IMR-90 (cell line): ENCODE data around the gene CREBBP. TPM values are rescaled to one million over a fixed set of nuclear protein-coding genes. Genes with fewer than 3 reads are reported as not detected.

Source experiments
- ATAC-seq: fragments of 200-7000 bp; cut with Tn5 transposase; 2 replicates; pipeline ENCODE4 v1.9.1; 2020; ENCODE audit warnings: low read depth, mild to moderate bottlenecking, moderate library complexity
- BruUV-seq: library from RNA; stranded (reverse); fragments of 400-500 nt; replicated peaks from 2 replicates; lab custom pipeline; 2021; lab: Mats Ljungman, UMichigan
- CTCF ChIA-PET: fragments of 300-600 bp; formaldehyde crosslinking; extraction: SDS; loops from one replicate; lab custom pipeline; 2021; ENCODE audit warnings: antibody characterized with exemption; lab: Yijun Ruan, JAX
- POLR2A ChIA-PET: fragments of 300-600 bp; sonication (Branson Sonifier 250); formaldehyde crosslinking; loops from one replicate; lab custom pipeline; 2022; ENCODE audit warnings: antibody characterized with exemption; ENCODE audit not compliant: unreplicated experiment; lab: Charles Lee
- DNase-seq: peaks from one replicate; pipeline ENCODE4 v3.0.0; 2013
- H2AFZ ChIP-seq: replicated peaks from 2 replicates; pipeline ENCODE3; 2013; ENCODE audit warnings: low read length, mild to moderate bottlenecking; ENCODE audit not compliant: poor library complexity
- H2AK5ac ChIP-seq: 2 replicates; pipeline ENCODE4 v1.6.1; 2013; ENCODE audit warnings: low read depth, low read length, inconsistent platforms
- H2AK9ac ChIP-seq: replicated peaks from 2 replicates; pipeline ENCODE3; 2013; ENCODE audit warnings: mild to moderate bottlenecking, low read depth, low read length, moderate library complexity; ENCODE audit not compliant: poor library complexity
- H2BK120ac ChIP-seq: 2 replicates; pipeline ENCODE4 v1.6.1; 2013; ENCODE audit warnings: low read depth, low read length, inconsistent platforms
- H2BK15ac ChIP-seq: 3 replicates; pipeline ENCODE4 v1.6.1; 2013; ENCODE audit warnings: low read depth, low read length, inconsistent platforms
- H2BK20ac ChIP-seq: 2 replicates; pipeline ENCODE4 v1.6.1; 2013; ENCODE audit warnings: low read depth, mild to moderate bottlenecking, inconsistent platforms, low read length, moderate library complexity
- H2BK5ac ChIP-seq: 2 replicates; pipeline ENCODE4 v1.6.1; 2013; ENCODE audit warnings: mild to moderate bottlenecking, low read depth, low read length, inconsistent platforms; ENCODE audit not compliant: poor library complexity, severe bottlenecking
- H3K14ac ChIP-seq: replicated peaks from 2 replicates; pipeline ENCODE4 v1.6.1; 2013; ENCODE audit warnings: low read depth, low read length, inconsistent platforms
- H3K18ac ChIP-seq: 2 replicates; pipeline ENCODE4 v1.6.1; 2013; ENCODE audit warnings: low read depth, low read length, control low read depth
- H3K23ac ChIP-seq: 2 replicates; pipeline ENCODE4 v1.6.1; 2013; ENCODE audit warnings: low read depth, low read length, inconsistent platforms
- H3K27ac ChIP-seq: 2 replicates; pipeline ENCODE4 v1.5.1; 2013; ENCODE audit warnings: mild to moderate bottlenecking, control low read depth, low read length; ENCODE audit not compliant: insufficient read depth
- H3K27me3 ChIP-seq: 2 replicates; pipeline ENCODE4 v1.6.1; 2013; ENCODE audit warnings: low read length; ENCODE audit not compliant: control insufficient read depth, insufficient read depth
- H3K36me3 ChIP-seq: 2 replicates; pipeline ENCODE4 v1.6.1; 2013; ENCODE audit warnings: low read length, mixed read lengths; ENCODE audit not compliant: control insufficient read depth, insufficient read depth
- H3K4ac ChIP-seq: 2 replicates; pipeline ENCODE4 v1.6.1; 2013; ENCODE audit warnings: low read depth, low read length, inconsistent platforms
- H3K4me1 ChIP-seq: 2 replicates; pipeline ENCODE4 v1.6.1; 2013; ENCODE audit warnings: low read length, mixed read lengths; ENCODE audit not compliant: control insufficient read depth, insufficient read depth
- H3K4me2 ChIP-seq: 2 replicates; pipeline ENCODE4 v1.6.1; 2013; ENCODE audit warnings: low read depth, mild to moderate bottlenecking, control low read depth, low read length, moderate library complexity
- H3K4me3 ChIP-seq: 2 replicates; pipeline ENCODE4 v1.5.1; 2013; ENCODE audit warnings: low read depth, mild to moderate bottlenecking, control low read depth, low read length, moderate library complexity; ENCODE audit not compliant: insufficient read depth
- H3K56ac ChIP-seq: 2 replicates; pipeline ENCODE4 v1.6.1; 2013; ENCODE audit warnings: low read length, inconsistent platforms; ENCODE audit not compliant: insufficient read depth; ENCODE audit errors: extremely low read depth
- H3K79me1 ChIP-seq, 2 experiments: 2 replicates each; pipeline ENCODE4 v1.6.1; 2013; ENCODE audit warnings: low read length in 2 of 2, inconsistent platforms in 1 of 2, low read depth in 1 of 2
- H3K9ac ChIP-seq: 2 replicates; pipeline ENCODE4 v1.6.1; 2013; ENCODE audit warnings: low read depth, low read length, control low read depth
- H3K9me1 ChIP-seq: 2 replicates; pipeline ENCODE4 v1.6.1; 2013; ENCODE audit warnings: low read length, inconsistent platforms; ENCODE audit not compliant: insufficient read depth
- H3K9me3 ChIP-seq: 2 replicates; pipeline ENCODE4 v1.6.1; 2013; ENCODE audit warnings: low read length; ENCODE audit not compliant: control insufficient read depth, insufficient read depth
- H4K20me1 ChIP-seq: 2 replicates; pipeline ENCODE4 v1.6.1; 2013; ENCODE audit warnings: low read length, inconsistent platforms; ENCODE audit not compliant: insufficient read depth
- H4K5ac ChIP-seq: 2 replicates; pipeline ENCODE4 v1.6.1; 2013; ENCODE audit warnings: mild to moderate bottlenecking, low read depth, low read length, control low read depth
- H4K8ac ChIP-seq, 2 experiments: 2 replicates each; pipeline ENCODE4 v1.6.1; 2013; ENCODE audit warnings: low read depth in 2 of 2, low read length in 2 of 2, control low read depth in 1 of 2, inconsistent platforms in 1 of 2
- H4K91ac ChIP-seq: 2 replicates; pipeline ENCODE4 v1.6.1; 2013; ENCODE audit warnings: low read depth, low read length, inconsistent platforms; ENCODE audit not compliant: insufficient read depth
- BHLHE40 ChIP-seq: fragments of 150-350 bp; IDR thresholded peaks from 2 replicates; pipeline ENCODE4 v1.6.1; 2016; ENCODE audit warnings: mild to moderate bottlenecking, low read depth, low read length
- CEBPB ChIP-seq: IDR thresholded peaks from 2 replicates; pipeline ENCODE4 v1.6.1; 2012; ENCODE audit warnings: low read depth, low read length, improper control_type of control experiment
- CHD1 ChIP-seq: IDR thresholded peaks from 2 replicates; pipeline ENCODE4 v1.6.1; 2012; ENCODE audit warnings: low read depth, low read length, improper control_type of control experiment
- FOS ChIP-seq: fragments of 150-350 bp; IDR thresholded peaks from 2 replicates; pipeline ENCODE4 v1.6.1; 2016; ENCODE audit warnings: low read depth, low read length
- MAFK ChIP-seq: IDR thresholded peaks from 2 replicates; pipeline ENCODE4 v1.6.1; 2012; ENCODE audit warnings: low read depth, low read length, improper control_type of control experiment
- MAZ ChIP-seq: IDR thresholded peaks from 2 replicates; pipeline ENCODE4 v1.6.1; 2012; ENCODE audit warnings: low read depth, mild to moderate bottlenecking, low read length, improper control_type of control experiment, moderate library complexity, borderline replicate concordance
- MXI1 ChIP-seq: IDR thresholded peaks from 2 replicates; pipeline ENCODE4 v1.6.1; 2012; ENCODE audit warnings: low read depth, mild to moderate bottlenecking, low read length, moderate library complexity, borderline replicate concordance
- NFE2L2 ChIP-seq: fragments of 150-350 bp; IDR thresholded peaks from 2 replicates; pipeline ENCODE4 v1.6.1; 2016; ENCODE audit warnings: low read depth, mild to moderate bottlenecking, low read length
- POLR2A ChIP-seq: IDR thresholded peaks from 2 replicates; pipeline ENCODE4 v1.6.1; 2012; ENCODE audit warnings: mild to moderate bottlenecking, low read depth, low read length
- RAD21 ChIP-seq: IDR thresholded peaks from 2 replicates; pipeline ENCODE4 v1.6.1; 2012; ENCODE audit warnings: low read length, improper control_type of control experiment
- RCOR1 ChIP-seq: IDR thresholded peaks from 2 replicates; pipeline ENCODE4 v1.6.1; 2012; ENCODE audit warnings: mild to moderate bottlenecking, low read length, improper control_type of control experiment; ENCODE audit not compliant: insufficient replicate concordance
- SMC3 ChIP-seq: fragments of 150-350 bp; IDR thresholded peaks from 2 replicates; pipeline ENCODE4 v1.6.1; 2016; ENCODE audit warnings: low read depth, mild to moderate bottlenecking, antibody characterized with exemption, low read length, moderate library complexity
- WGBS, 2 experiments: methylation state at CpG; one replicate each; pipeline versions ENCODE4 v1.1.5 to v1.1.7; 2013; ENCODE audit warnings: missing lambda C conversion rate in 2 of 2; ENCODE audit not compliant: insufficient read length in 1 of 2; ENCODE audit errors: extremely low coverage in 2 of 2; 5-methylcytosine and 5-hydroxymethylcytosine counted together
- dilution Hi-C: fragments of 300-500 bp; cut with HindIII; formaldehyde crosslinking; loops from one replicate; pipeline ENCODE4 v1.14.3; 2018; ENCODE audit warnings: low sequenced_read_pairs; ENCODE audit not compliant: unreplicated experiment
- in situ Hi-C: fragments of 300-500 bp; cut with MboI; formaldehyde crosslinking; loops from 3 replicates; pipeline ENCODE4 v1.14.3; 2019; ENCODE audit warnings: low sequenced_read_pairs, inconsistent platforms, mixed read lengths
- intact Hi-C: fragments of 100-400 bp; cut with micrococcal nuclease; formaldehyde crosslinking; loops from 2 replicates; pipeline ENCODE4 v1.10.0; 2022
- polyA plus RNA-seq, 3 experiments: library from polyadenylated mRNA; depleted of rRNA; stranded (reverse); fragments of >200 nt; gene quantifications; 2 replicates each; pipeline ENCODE4 v1.2.3, GENCODE V29; 2012; ENCODE audit warnings: low replicate concordance in 1 of 3
- total RNA-seq: library from RNA; depleted of rRNA; stranded (reverse); fragments of >200 nt; gene quantifications from 2 replicates; pipeline ENCODE4 v1.2.3, GENCODE V29; 2012
- TF ChIP-seq, protein P1 (sequence below): conservative IDR thresholded peaks from 2 replicates; pipeline ENCODE4 v1.5.1; 2012; ENCODE audit warnings: mild to moderate bottlenecking, low read depth, low read length, improper control_type of control experiment
- TF ChIP-seq, protein P2 (sequence below): fragments of 150-350 bp; IDR thresholded peaks from 2 replicates; pipeline ENCODE4 v1.6.1; 2016; ENCODE audit warnings: low read depth, mild to moderate bottlenecking, low read length, moderate library complexity, borderline replicate concordance
- TF ChIP-seq, protein P3 (sequence below): fragments of 150-350 bp; IDR thresholded peaks from 2 replicates; pipeline ENCODE4 v1.6.1; 2017; ENCODE audit warnings: mild to moderate bottlenecking, antibody characterized with exemption, low read length, low read depth

Gene CREBBP
- total and polyA plus RNA-seq, 2 of the 4 experiments (the other 2 are of a cell fraction) = 7.3 to 12.5 TPM

DNA sequence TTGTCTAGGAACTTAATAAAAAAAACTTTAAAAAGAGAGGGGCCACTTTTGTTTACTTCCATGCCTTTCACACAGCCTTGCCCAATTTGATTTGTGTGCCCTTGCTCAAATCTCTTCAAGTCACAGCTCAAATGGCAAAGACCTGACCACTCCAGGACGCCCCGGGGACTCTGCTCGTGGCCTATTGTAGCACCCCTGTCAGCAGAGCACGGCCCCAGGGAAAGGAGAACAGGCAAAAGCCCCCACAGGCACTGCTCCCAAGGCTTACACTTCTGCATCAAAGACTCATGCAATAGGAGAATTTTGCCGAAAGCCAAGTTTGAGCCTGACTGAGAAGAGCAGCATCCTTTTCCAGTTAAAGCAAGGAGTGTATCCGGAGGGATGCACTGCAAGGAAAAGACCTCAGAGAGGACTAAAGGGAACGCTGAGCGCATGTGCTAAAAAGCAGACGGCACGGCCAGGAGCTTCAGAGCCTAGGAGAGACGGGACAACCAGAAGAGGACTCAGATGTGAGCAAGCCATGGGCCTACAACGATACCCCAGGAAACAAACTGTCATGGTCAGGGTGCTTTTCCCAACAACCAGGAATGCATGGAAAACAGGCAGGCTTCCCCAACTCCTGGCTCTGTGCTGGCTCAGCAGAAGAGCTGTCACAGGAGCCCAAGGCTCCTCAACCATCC, 8.2 kb downstream of the CREBBP start:
- dilution Hi-C loops (no loop called here), intact Hi-C loops (loop anchor here (5.0 kb wide), 1 partner anchor 45 kb away; no protein-coding TSS in a partner anchor), in situ Hi-C loops (no loop called here)
- POLR2A ChIA-PET = no interaction called here
- Histone ChIP-seq H3K27me3 (no peaks in the 10 kb centered on the region), H3K4me1 (peaks cover 40% of the 10 kb centered on the region), H4K8ac (no peak overlapping the region), H3K18ac (no peak overlapping the region), H3K9me1 (peaks cover 65% of the 10 kb centered on the region), H3K56ac (no peak overlapping the region), H2BK15ac (no peak overlapping the region), H3K9me3 (no peaks in the 10 kb centered on the region), H3K9ac (no peak overlapping the region), H3K23ac (peak overlapping the region; percentile 25; the same call in 1 of the 2 replicates), H2AFZ (no peak overlapping the region), H3K36me3 (no peaks in the 10 kb centered on the region), H2BK120ac (no peak overlapping the region), H2BK20ac (no peak overlapping the region), H3K4me3 (no peak overlapping the region), H4K5ac (no peak overlapping the region), H4K91ac (no peak overlapping the region), H3K27ac (no peak overlapping the region), H3K14ac (peak overlapping the region; percentile 34; the same call in 1 of the 2 replicates), H4K20me1 (peaks cover 100% of the 10 kb centered on the region), H3K79me1 (peaks cover 10 to 91% of the 10 kb centered on the region in 2 experiments; a peak in 2 of 4 replicates), H3K4me2 (peak overlapping the region; percentile 38; the same call in 1 of the 2 replicates), H2AK5ac (peak overlapping the region; percentile 0; the same call in 1 of the 2 replicates), H3K4ac (peak overlapping the region; percentile 31), H2AK9ac (peak overlapping the region; percentile 78), H2BK5ac (no peak overlapping the region)
- no peak; the same call in 1 of the 2 replicates for ATAC-seq
- 55% methylated on average over 8 of the region's 12 CpGs; no CpG with 5 or more reads in 1 of the 2 experiments for WGBS, 2 experiments
- CTCF ChIA-PET = interaction anchor here (0.6 to 1.4 kb wide), 3 partner anchors 9 to 76 kb away, joined by 3 to 7 read pairs (median 3); no protein-coding TSS in a partner anchor
- BruUV-seq = no TSS peak
- no peak for DNase-seq
- TF ChIP-seq, protein P1, sequence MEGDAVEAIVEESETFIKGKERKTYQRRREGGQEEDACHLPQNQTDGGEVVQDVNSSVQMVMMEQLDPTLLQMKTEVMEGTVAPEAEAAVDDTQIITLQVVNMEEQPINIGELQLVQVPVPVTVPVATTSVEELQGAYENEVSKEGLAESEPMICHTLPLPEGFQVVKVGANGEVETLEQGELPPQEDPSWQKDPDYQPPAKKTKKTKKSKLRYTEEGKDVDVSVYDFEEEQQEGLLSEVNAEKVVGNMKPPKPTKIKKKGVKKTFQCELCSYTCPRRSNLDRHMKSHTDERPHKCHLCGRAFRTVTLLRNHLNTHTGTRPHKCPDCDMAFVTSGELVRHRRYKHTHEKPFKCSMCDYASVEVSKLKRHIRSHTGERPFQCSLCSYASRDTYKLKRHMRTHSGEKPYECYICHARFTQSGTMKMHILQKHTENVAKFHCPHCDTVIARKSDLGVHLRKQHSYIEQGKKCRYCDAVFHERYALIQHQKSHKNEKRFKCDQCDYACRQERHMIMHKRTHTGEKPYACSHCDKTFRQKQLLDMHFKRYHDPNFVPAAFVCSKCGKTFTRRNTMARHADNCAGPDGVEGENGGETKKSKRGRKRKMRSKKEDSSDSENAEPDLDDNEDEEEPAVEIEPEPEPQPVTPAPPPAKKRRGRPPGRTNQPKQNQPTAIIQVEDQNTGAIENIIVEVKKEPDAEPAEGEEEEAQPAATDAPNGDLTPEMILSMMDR = no peak
- TF ChIP-seq FOS (no peak), RAD21 (no peak), CHD1 (no peak), MAFK (no peak), CEBPB (no peak), NFE2L2 (no peak), MXI1 (no peak), POLR2A (no peak), MAZ (no peak), SMC3 (no peak), BHLHE40 (no peak), RCOR1 (no peak)
- TF ChIP-seq, protein P2, sequence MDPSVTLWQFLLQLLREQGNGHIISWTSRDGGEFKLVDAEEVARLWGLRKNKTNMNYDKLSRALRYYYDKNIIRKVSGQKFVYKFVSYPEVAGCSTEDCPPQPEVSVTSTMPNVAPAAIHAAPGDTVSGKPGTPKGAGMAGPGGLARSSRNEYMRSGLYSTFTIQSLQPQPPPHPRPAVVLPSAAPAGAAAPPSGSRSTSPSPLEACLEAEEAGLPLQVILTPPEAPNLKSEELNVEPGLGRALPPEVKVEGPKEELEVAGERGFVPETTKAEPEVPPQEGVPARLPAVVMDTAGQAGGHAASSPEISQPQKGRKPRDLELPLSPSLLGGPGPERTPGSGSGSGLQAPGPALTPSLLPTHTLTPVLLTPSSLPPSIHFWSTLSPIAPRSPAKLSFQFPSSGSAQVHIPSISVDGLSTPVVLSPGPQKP = no peak
- TF ChIP-seq, protein P3, sequence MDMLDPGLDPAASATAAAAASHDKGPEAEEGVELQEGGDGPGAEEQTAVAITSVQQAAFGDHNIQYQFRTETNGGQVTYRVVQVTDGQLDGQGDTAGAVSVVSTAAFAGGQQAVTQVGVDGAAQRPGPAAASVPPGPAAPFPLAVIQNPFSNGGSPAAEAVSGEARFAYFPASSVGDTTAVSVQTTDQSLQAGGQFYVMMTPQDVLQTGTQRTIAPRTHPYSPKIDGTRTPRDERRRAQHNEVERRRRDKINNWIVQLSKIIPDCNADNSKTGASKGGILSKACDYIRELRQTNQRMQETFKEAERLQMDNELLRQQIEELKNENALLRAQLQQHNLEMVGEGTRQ = no peak
